GM19099 (cell line): ENCODE measurements around the gene WWP2.

Experiments
- POLR2A ChIP-seq: IDR thresholded peaks from 3 replicates; pipeline ENCODE4 v1.6.1; 2011; ENCODE audit warnings: low read depth; ENCODE audit not compliant: insufficient read length; ENCODE audit errors: extremely low read depth

WWP2 gene

DNA sequence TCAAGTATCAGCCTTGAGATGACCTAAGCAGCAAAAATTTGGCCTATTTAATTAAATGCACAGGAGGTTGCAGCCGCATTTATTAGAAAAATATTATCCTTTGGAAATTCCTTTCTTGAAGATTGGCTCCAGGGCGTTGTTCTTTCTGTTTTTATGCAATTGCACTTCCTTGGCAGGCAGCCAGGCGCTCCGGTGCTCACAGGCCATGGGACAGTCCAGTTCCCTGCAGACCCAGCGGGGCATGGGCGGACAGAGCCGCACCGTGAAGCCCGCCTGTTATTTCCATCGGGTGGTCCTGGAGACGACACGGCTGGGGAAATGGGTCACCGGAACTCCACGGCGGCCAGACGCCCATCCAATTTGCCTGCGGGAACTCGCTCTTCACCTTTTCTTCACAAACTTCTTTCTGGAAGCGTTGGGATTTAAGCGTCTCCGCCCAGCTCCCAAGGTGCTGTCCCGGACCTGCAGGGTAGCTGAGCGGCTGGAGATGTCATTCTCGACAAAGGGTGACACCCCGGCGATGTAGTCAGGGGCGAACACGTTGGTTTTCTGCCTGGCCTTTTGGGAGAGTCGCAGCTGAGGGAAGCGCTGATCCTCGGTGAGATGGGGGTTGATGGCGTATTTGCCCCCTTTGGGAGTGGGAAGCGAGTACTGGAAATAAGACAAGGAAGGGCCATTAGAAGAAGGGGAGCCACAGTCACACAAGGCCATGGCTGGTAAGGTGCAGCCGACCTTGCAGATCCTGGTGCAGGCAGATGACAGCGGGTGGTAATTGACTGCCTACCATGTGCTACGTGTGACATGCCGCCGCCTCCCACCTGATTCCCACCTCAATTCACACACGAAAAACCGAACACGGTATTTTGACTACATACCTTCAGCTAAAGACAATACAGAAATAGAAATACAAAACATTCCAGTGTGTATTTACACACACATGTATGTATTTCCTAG, 19.9 kb upstream of the WWP2 start:
- no peak for TF ChIP-seq POLR2A

DNA sequence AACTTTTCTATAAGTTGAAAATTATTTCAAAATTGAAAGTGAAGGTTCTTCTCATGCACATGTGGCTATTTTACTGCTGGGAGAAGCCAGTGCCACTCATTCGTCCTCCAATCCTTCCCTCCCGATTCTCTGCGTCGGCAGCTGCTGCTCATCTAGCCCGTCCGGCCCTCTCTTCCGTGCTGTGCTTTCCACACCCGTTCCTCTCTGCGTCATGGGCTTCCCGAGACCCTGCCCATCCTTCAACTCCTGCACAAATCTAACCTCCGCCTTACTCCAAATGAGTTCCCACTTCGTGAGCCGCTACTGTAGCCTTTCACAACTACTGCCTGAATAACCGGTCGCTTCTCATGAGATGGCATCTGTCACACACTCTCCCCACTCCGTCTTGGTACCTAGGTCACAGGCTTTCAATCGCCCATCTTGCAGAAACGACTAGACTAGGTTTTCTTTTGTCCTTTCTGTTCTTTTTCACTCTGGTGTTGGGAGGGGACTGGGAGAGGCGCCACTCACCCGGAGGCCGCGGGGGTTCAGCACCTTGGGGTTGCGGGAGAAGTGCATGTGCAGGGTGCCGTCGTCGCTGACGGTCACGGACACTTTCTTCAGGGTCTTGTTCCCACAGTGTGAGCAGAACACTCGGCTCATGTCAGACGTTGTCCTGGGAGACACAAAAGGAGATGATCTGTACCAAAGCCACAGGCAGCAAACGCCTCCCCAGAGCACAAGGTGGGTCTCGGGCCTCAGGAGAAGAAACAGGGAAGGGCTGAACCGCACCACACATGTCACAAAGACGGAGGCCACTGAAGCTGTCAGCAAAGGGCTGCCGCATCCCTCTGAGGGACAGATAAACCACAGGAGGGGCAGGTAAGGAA, 17.5 kb upstream of the WWP2 start:
- TF ChIP-seq POLR2A: no peak

DNA sequence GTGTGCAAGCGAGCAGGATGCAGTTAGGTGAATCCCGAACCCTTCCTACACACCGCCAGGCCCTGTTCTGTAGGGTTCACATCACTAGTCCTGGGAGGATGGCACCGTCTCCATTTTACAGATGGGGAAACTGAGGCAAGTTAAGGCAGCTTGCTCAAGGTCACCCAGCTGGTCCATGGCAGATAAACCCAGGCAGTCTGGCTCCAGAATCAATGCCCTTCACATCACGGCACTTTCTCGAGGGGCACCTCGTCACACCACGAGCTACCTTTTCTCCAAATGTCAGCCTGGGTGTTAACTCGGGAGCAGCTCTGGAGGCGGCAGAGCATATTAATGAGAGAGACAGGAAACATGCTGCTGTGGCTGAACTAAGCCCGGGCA, 16.9 kb upstream of the WWP2 start:
- no peak for TF ChIP-seq POLR2A

DNA sequence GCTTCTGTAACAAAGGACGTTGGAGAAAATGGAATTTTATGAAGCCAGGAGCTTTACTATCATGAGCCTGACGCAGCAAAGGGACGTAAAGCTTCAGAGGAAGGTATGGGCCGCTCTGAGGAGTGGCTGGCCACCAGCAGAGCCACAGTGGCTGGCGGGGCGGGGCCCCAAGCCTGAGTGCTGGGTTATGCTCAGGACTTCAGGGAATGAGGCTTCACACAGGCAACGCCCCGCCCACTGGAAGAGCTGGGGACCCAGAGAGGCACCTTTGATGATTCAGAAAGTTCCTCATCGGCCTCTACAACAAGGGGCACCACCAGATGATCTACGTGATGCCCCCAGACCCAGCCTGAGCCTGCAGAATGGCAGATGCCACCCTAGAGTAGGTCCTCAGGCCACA, 16.2 kb upstream of the WWP2 start:
- no peak for TF ChIP-seq POLR2A

DNA sequence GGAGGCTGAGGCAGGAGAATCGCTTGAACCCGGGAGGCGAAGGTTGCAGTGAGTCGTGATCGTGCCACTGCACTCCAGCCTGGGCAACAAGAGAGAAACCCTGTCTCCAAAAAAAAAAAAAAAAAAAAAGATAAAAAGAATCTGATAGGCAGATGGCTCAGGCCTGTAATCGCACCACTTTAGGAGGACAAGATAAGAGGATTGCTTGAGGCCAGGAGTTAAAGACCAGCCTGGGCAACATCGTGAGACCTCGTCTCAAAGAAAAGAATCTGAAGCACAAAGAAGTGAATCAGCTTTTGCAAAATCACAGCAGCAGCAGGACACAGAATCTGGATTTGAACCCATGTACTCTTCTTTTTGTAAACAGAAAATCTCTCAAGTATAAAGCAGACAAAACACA, 15.0 kb upstream of the WWP2 start:
- TF ChIP-seq POLR2A: no peak

DNA sequence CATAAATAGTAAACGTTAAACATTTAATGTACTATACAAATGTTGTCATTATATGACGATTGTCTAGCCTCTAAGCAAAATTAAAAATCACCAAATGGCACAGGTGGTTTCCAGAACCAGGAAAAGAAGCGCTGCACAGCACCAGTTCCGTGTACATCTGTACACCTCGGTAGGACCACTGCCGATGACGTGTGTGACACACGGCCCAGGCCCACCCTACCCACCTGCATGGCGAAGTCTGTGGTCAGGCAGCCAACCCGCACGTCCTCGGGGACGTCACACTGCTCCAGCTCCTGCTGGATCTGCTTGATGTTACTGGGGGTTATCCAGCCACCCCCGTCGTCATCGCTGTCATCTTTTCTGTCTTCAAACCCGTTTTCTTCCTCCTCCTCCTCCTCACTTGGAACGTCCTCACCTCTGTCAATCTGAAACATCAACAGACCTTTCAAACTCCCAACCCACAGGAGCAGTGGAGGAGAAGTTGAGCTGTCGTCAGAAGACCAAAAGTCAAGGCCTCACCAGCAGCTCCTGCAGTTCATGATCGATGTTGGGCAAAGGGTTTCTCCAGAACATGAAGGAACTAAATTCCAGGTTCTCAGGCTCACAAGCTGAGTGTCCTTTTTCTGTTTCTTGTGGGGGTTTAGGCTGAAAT, 13.3 kb upstream of the WWP2 start:
- TF ChIP-seq POLR2A: no peak

DNA sequence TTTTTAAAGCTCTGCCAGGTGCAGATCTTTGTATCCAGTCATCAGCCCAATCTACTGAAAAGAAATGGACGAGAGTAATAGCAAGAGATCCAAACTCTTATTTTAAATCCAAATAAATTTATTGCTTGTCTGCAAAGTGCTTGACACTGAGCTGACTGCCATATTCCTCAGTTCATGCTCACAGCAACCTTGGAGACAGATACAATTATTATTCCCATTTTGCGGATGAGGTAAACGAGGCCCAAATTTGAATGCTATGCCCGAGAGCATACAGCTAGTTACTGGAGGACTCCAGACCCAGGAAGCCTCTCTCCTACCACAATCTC, 8.0 kb upstream of the WWP2 start:
- no peak for TF ChIP-seq POLR2A

DNA sequence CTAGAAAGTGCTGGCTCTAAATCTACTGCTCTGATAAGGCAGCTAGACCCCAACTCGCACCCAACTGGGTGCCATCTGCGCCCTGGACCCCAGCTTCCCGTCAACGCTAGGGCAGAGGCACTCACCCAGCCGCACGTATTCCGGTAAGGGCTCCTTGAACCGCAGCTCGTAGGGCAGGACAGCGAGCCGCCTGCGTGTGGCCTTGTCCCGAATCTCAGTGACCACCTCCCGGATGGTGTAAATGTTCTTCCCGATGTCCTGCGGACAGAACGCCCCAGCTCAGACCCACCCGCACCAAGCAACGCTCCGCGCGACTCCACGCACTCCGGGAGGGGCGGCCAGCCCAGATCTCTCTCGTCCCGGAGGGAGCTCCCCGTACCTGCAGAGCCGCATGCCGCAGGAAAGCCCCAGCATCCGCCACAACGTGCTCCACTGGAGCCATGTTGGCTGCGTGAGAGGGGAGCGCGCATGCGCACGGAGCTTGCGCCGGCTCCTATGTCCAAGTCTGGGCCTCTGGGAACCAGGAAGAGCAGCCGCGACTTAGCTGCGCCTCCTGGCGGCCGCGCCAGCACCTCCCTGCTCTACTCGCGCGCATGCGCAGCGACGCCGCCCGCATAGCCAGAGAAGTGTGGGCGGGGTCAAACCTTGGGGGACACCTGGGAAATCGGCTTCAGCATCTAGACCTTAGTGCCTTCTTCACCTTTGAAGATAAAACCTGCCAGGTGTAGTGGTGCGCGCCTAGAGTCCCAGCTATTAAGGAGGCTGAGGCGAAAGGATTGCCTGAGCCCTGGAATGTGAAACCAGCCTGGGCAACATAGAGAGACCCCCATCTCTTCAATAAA, 7.4 kb upstream of the WWP2 start, which contains the start of gene NOB1:
NOB1 (minus strand) TSS at position 458 of the 842 bp plus-strand sequence; CDS start at position 442, 16 bp downstream.
- peak; percentile 97 for TF ChIP-seq POLR2A

DNA sequence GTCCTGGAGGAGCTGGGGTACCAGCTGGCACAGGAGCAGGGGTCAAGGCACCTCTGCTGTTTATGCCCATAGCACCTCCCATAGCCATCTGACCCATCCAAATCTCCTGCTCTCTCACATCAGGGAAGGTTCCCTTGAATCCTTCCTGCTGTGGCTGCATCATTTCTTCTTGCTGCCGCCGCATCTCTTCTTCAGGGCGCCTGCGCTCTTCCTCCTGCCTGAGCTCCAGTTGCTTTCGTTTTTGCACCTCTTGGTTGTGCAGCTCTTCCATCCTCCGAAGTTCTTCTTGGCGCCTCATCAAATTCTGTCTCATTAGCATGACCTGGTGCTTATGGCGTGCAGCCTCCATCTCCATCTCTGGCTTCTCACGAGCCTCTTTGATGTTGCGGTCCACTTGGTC, 5.4 kb upstream of the WWP2 start:
- no peak for TF ChIP-seq POLR2A

DNA sequence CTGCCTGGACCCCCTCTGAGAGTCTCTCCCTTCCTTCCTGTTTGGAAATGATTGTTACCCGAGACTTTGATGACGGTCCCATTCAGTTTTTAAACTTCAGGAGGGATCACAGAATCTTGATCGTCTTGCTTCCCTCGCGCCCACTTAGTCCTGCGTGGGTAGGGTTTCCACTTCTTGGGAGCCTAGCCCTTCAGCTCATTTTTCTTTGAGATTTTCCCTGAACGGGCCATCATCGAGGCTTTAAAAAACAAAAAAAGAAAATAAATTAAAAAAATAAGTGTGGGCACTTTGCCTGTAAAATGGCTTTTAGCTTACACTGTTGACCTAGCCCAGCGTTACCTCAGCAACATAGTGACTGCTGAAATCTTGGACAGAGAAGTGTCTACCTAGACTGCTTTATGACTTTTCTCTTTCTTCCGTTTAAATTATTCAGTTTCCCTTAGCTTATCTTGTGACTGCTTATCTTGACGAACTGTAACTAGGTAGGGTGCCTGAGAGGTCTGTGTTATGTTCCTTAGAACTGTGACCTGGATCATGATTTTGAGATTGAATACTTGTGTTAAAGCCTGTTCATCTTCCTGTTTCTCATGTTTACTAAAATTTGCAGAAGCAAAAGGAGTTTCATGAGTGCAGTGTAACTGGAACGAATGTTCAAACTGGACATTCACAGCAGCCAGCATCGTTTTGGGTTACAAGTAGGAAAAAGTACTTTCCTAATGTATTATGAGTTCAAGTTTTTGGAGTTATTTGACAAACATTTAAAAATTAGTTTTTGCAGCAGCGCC, 874 bp downstream of the WWP2 start:
- TF ChIP-seq POLR2A: no peak

DNA sequence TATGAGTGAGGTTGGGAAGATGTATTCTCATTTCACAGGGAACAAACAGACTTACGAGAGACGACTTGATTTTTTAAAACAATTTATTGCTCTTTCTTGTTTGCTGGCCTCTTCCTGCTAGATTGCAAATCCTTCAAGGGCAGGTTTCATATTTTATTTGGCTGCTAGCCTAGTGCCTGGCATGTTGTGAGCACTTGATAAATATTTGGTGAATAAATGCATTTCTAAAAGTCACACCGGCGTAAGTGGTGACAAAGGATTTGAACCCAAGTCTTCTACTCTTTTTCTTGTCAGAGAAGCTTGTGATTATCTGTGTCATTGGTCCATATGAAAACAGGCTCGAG, 1.4 kb downstream of the WWP2 start:
- no peak for TF ChIP-seq POLR2A

DNA sequence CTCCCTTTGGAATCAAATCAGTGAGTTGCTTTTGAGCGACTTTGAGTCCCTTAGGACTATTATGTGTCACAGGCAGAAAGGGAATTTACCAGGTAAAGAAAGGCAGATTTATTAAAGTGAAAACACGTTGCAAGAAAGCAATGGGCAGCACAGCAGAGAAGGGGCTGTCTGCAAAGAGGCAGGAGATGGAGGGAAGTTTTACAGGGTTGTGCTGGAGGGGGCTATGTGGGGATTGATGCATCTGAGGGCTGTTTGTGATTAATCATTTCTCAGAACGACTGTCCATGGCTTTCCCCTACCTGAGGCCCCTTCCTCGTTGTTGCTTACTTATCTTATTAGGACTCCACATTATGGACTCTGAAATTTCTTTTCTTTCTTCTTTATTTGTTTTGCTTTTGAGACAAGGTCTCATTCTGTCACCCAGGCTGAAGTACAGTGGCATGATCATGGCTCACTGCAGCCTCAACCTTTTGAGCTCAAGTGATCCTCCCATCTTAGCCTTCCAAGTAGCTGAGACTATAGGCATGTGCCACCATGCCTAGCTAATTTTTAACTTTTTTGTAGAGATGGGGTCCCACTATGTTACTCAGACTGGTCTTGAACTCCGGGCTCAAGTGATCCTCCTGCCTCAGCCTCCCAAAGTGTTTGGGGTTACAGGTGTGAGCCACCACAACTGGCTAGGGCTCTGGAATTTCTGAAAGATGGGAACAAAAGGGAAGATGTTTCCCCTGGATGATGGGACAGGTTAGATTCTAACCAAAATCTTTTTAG, 5.5 kb downstream of the WWP2 start:
- TF ChIP-seq POLR2A: no peak

DNA sequence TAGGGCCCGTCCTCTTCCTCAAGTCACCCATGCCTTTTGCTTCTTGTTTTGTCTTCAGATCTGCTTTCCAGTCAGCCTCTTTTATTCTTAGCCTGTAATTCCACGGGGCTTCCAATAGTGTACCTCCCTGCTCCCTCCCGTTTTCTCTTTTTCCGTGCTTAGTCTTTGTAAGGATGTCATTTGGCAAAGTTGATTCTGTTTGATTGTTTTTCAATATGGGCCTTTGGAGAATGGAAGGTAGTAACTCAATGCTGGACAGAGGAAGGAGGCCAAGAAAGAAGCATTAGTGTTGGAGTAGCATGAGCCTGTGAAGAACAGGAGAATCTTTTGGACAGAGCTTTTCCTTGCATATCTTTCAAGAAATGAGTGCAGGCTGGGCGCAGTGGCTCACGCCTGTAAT, 6.5 kb downstream of the WWP2 start:
- no peak for TF ChIP-seq POLR2A
